Measurements from ENCODE around the gene CIRBP. TPM values are rescaled to one million over a fixed set of nuclear protein-coding genes. Genes with fewer than 3 reads are reported as not detected.

The CIRBP gene
- total and polyA plus RNA-seq, 9 of the 15 experiments (the other 6 are each of a cell fraction or from before 2014, with no cell fraction given): 20.5 to 327 (median 176) TPM

- TF ChIP-seq POLR2H (tag; IDR thresholded peaks at IDR 0.05; ENCODE audit: low read depth): no peak
- no peak for TF ChIP-seq TAF7 (tag; IDR thresholded peaks at IDR 0.05)
- TF ChIP-seq NFIC (IDR thresholded peaks at IDR 0.05): peak; percentile 4; the same call in 1 of the 2 replicates
- TF ChIP-seq MLLT1 (IDR thresholded peaks at IDR 0.05): no peak
- TF ChIP-seq NCOA1 (IDR thresholded peaks at IDR 0.05; ENCODE audit: low read depth): peak; percentile 35; the same call in 1 of the 2 replicates
- no peak for TF ChIP-seq SREBF1 (IDR thresholded peaks at IDR 0.05; ENCODE audit: borderline replicate concordance, low read depth, low read length)
- peak; percentile 67 for TF ChIP-seq CTCFL (IDR thresholded peaks at IDR 0.05; ENCODE audit: borderline replicate concordance, insufficient read depth, low read depth, low read length, poor library complexity, severe bottlenecking)
- peak; percentile 45; the same call in 1 of the 2 replicates for TF ChIP-seq GATAD2A (IDR thresholded peaks at IDR 0.05)
- no peak; the same call in 1 of the 2 replicates for TF ChIP-seq SMARCA4 (IDR thresholded peaks at IDR 0.05)
- no peak; the same call in 1 of the 2 replicates for TF ChIP-seq ZBTB2 (IDR thresholded peaks at IDR 0.05)
- TF ChIP-seq CREM (IDR thresholded peaks at IDR 0.05; ENCODE audit: low read depth): peak; percentile 98
- peak; percentile 67; the same call in 1 of the 2 replicates for TF ChIP-seq ZBTB17 (CRISPR knock-in tag; IDR thresholded peaks at IDR 0.05)
- TF ChIP-seq ZFP1 (CRISPR knock-in tag; IDR thresholded peaks at IDR 0.05): no peak
- TF ChIP-seq MNT (conservative IDR thresholded peaks at IDR 0.05): peak in 1 of 2 experiments; percentile 68; a peak in 2 of 4 replicates
- no peak for TF ChIP-seq CEBPZ (IDR thresholded peaks at IDR 0.05; ENCODE audit: borderline replicate concordance, low read depth, low read length)
Observed at GRCh38 chr19:1239796-1240737, 29.1 kb upstream of the CIRBP start (continued).

All from K562 (cell line).